Activated CD8-positive, alpha-beta T cell treated with anti-CD3 and anti-CD28 coated beads for 36 hours (primary cell): Measurements from ENCODE around the gene SP6. TPM values are rescaled to one million over a fixed set of nuclear protein-coding genes. Genes with fewer than 3 reads are reported as not detected.

Source experiments
- ATAC-seq: fragments of 200-7000 bp; cut with Tn5 transposase; one replicate; pipeline ENCODE4 v1.10.0; 2021; ENCODE audit warnings: mild to moderate bottlenecking, moderate library complexity
- CTCF ChIA-PET: fragments of 350-600 bp; sonication (Branson Sonifier 250); formaldehyde crosslinking; loops from one replicate; lab custom pipeline; 2021; ENCODE audit warnings: antibody characterized with exemption; lab: Charles Lee
- POLR2A ChIA-PET: fragments of 350-600 bp; sonication (Branson Sonifier 250); formaldehyde crosslinking; loops from one replicate; lab custom pipeline; 2021; ENCODE audit warnings: antibody characterized with exemption; lab: Charles Lee
- DNase-seq: peaks from one replicate; pipeline ENCODE4 v3.0.0-alpha.2; 2020
- H3K27ac Mint-ChIP-seq: one replicate; pipeline ENCODE4 v1.8.0; 2021; ENCODE audit warnings: mild to moderate bottlenecking, mixed read lengths
- H3K27me3 Mint-ChIP-seq: one replicate; pipeline ENCODE4 v1.8.0; 2021; ENCODE audit warnings: mixed read lengths
- H3K36me3 Mint-ChIP-seq: one replicate; pipeline ENCODE4 v1.8.0; 2021; ENCODE audit warnings: low read depth, mixed read lengths
- H3K4me1 Mint-ChIP-seq: one replicate; pipeline ENCODE4 v1.8.0; 2021; ENCODE audit warnings: low read depth, mixed read lengths
- H3K4me3 Mint-ChIP-seq: one replicate; pipeline ENCODE4 v1.8.0; 2021; ENCODE audit warnings: mild to moderate bottlenecking, moderate library complexity, mixed read lengths
- H3K9me3 Mint-ChIP-seq: one replicate; pipeline ENCODE4 v1.8.0; 2021; ENCODE audit warnings: mixed read lengths
- intact Hi-C: fragments of 100-400 bp; cut with micrococcal nuclease; formaldehyde crosslinking; loops from one replicate; pipeline ENCODE4 v1.10.0; 2022
- total RNA-seq, 2 experiments: library from RNA; stranded (reverse); gene quantifications; one replicate each; pipeline ENCODE4 v1.2.3, GENCODE V29; 2021
- TF ChIP-seq, protein P1 (sequence below): fragments of 200-600 bp; IDR thresholded peaks from one replicate; pipeline ENCODE4 v1.8.0; 2022; ENCODE audit warnings: antibody characterized with exemption, mild to moderate bottlenecking

SP6 gene
- total RNA-seq, 2 experiments from 2014 or later = 0.13 to 0.18 TPM

DNA sequence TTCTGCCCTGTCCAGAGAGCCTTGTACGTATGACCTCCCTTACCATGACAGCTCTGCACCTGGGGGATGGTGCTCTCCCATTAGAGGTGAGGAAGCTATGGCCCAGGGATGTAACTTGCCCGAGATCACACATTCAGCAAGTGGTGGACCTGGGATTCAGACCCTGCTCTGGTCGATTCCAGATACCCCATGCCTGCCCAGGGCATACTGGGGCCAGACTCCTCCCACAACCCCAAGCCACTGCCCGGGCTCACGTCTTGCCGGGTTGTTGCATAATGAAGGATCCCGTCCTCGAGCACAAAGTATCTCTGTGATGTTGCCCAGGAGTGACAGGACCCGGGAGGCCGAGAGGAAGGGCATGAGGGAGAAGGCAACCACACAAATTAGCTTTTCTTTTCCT, 31.5 kb downstream of the SP6 start:
- Mint-ChIP-seq H3K27me3 (no peaks in the 10 kb centered on the region), H3K4me1 (peaks cover 22% of the 10 kb centered on the region), H3K4me3 (no peak overlapping the region), H3K36me3 (peaks cover 13% of the 10 kb centered on the region), H3K9me3 (no peaks in the 10 kb centered on the region), H3K27ac (no peak overlapping the region)
- ATAC-seq = no peak
- intact Hi-C loops = no loop called here
- ChIA-PET POLR2A (interaction anchor here (0.7 to 1.5 kb wide), 2 partner anchors 115 to 135 kb away, joined by 3 to 4 read pairs; no protein-coding TSS in a partner anchor), CTCF (interaction anchor here (1.0 kb wide), 1 partner anchor 10 kb away, joined by 3 read pairs; no protein-coding TSS in a partner anchor)
- no peak for DNase-seq
- TF ChIP-seq, protein P1, sequence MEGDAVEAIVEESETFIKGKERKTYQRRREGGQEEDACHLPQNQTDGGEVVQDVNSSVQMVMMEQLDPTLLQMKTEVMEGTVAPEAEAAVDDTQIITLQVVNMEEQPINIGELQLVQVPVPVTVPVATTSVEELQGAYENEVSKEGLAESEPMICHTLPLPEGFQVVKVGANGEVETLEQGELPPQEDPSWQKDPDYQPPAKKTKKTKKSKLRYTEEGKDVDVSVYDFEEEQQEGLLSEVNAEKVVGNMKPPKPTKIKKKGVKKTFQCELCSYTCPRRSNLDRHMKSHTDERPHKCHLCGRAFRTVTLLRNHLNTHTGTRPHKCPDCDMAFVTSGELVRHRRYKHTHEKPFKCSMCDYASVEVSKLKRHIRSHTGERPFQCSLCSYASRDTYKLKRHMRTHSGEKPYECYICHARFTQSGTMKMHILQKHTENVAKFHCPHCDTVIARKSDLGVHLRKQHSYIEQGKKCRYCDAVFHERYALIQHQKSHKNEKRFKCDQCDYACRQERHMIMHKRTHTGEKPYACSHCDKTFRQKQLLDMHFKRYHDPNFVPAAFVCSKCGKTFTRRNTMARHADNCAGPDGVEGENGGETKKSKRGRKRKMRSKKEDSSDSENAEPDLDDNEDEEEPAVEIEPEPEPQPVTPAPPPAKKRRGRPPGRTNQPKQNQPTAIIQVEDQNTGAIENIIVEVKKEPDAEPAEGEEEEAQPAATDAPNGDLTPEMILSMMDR = no peak

DNA sequence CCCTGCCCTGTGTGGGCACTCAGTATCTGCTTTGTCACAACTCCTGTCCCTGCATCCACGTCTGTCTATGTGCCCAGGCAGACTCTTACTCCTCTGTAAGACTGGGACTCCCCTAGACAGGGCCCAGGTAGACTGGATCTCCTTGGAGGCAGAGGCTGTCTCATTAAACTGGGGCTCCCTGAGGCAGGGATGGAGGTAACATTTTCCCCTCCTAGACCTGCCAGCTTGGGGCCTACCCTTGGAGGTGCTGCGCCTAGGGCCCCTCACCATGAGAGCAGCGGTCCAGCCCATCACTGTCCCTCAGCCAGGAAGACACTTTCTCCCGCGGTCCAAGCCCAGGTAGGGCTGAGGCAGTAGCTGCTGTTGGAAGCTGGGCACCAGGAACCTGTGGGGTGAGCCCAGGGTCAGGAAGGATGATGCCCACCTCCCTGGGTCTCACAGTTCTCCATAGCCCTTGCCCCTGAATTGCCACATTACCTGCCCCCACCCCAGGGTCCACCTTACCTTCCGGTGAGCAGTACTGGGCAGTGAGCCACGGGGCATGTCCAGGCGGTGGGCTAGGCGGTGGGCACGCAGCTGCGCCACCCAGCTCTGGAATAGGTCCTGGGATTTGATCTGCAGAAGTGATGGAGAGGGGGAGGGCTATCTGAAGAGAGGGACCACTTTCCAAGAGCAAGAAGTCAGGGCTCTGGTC, 32.8 kb downstream of the SP6 start:
- ChIA-PET CTCF (no interaction called here), POLR2A (no interaction called here)
- no peak for ATAC-seq
- DNase-seq = no peak
- TF ChIP-seq, protein P1 = no peak
- Mint-ChIP-seq H3K36me3 (peaks cover 7% of the 10 kb centered on the region), H3K9me3 (no peaks in the 10 kb centered on the region), H3K27me3 (no peaks in the 10 kb centered on the region), H3K4me3 (no peak overlapping the region), H3K4me1 (peaks cover 22% of the 10 kb centered on the region), H3K27ac (no peak overlapping the region)
- intact Hi-C loops = no loop called here

DNA sequence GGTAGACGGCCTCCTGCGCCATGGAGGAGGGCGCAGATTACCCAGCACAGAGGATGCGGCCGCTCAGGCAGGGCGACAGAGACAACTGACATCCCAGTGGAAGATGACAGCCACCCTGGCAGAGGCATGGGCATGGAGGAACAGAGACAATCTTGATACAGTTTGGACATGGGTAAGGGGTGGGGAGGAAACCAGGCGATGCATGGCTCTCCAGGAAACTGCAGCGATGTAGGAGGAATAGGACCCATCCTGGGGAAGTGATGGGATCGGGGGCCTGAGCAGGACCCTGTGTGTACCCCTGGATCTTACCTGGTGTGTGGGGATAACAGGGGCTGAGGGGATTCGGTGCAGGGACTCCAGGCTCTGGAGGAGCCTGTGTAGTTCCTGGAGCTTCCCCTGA, 34.0 kb downstream of the SP6 start:
- DNase-seq = no peak
- intact Hi-C loops = no loop called here
- CTCF ChIA-PET = interaction anchor here (0.8 kb wide), 1 partner anchor 14 kb away, joined by 3 read pairs; the partner anchor contains the start of genes LRRC46 and MRPL10
- Mint-ChIP-seq H3K36me3 (peaks cover 8% of the 10 kb centered on the region), H3K4me1 (peaks cover 15% of the 10 kb centered on the region), H3K9me3 (no peaks in the 10 kb centered on the region), H3K27me3 (no peaks in the 10 kb centered on the region), H3K4me3 (no peak overlapping the region), H3K27ac (no peak overlapping the region)
- TF ChIP-seq, protein P1 = no peak
- POLR2A ChIA-PET = interaction anchor here (0.6 kb wide), 1 partner anchor 610 kb away, joined by 4 read pairs; no protein-coding TSS in a partner anchor
- no peak for ATAC-seq

DNA sequence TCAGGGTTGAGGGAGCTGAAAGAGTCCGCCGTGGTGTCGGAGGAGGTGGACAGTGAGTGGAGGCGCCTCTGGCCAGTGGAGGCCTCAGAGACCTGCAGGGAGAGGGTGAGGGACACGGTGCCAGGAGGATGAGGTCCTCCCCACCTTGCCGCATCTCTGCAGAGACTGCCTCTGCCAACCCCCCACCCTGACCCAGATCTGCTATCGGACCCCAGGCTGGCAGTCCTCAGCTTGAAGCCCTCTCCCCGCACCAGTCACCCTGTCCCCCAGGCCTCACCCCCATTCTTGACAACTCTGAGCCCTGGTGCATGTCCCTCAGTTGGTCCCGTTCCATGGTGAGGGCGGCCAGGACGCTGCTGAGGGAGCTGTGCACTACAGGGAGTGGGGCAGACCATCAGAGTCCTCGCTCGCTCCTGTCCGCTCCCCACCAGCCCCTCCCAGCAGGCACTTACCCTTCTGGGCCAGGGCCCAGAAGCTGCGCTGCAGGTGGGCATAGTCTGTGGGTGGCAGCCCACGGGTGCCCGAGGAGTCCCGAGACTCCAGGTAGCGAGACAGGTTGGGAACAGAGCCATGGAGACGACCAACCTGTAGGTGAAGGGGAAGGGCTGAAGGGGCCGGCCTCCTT, 34.7 kb downstream of the SP6 start:
- POLR2A ChIA-PET = no interaction called here
- intact Hi-C loops = no loop called here
- Mint-ChIP-seq H3K9me3 (no peaks in the 10 kb centered on the region), H3K36me3 (peaks cover 8% of the 10 kb centered on the region), H3K27ac (no peak overlapping the region), H3K27me3 (no peaks in the 10 kb centered on the region), H3K4me1 (peaks cover 11% of the 10 kb centered on the region), H3K4me3 (no peak overlapping the region)
- ATAC-seq (no peak), DNase-seq (no peak)
- TF ChIP-seq, protein P1 = no peak
- CTCF ChIA-PET = interaction anchor here (0.8 kb wide), 1 partner anchor 15 kb away, joined by 3 read pairs; the partner anchor contains the start of genes LRRC46 and MRPL10
